Testis (tissue), 2 donors: ENCODE data around the gene IL18RAP.

Experiments
- CTCF ChIP-seq, 3 experiments: fragments of 450-650 bp in 2 of 3; fragments of 200-600 bp in 1 of 3; sonication (generic) in 1 of 3; IDR thresholded peaks; one replicate each; pipeline ENCODE4 v1.5.1; 2016 to 2019; ENCODE audit warnings: antibody characterized with exemption in 3 of 3, mild to moderate bottlenecking in 2 of 3, moderate library complexity in 1 of 3
- POLR2A ChIP-seq: fragments of 450-650 bp; IDR thresholded peaks from one replicate; pipeline ENCODE4 v1.6.1; 2017; ENCODE audit warnings: antibody characterized with exemption, mild to moderate bottlenecking, moderate library complexity

GRCh38 chr2:102386004-102386403, 37.0 kb upstream of the IL18RAP start:
- TF ChIP-seq CTCF (IDR thresholded peaks at IDR 0.05) (no peak), POLR2A (no peak)
